ENCODE measurements around the gene PUSL1.
A peak's percentile ranks its signal among the peaks of the same experiment; 100 is the strongest.

The PUSL1 gene

DNA sequence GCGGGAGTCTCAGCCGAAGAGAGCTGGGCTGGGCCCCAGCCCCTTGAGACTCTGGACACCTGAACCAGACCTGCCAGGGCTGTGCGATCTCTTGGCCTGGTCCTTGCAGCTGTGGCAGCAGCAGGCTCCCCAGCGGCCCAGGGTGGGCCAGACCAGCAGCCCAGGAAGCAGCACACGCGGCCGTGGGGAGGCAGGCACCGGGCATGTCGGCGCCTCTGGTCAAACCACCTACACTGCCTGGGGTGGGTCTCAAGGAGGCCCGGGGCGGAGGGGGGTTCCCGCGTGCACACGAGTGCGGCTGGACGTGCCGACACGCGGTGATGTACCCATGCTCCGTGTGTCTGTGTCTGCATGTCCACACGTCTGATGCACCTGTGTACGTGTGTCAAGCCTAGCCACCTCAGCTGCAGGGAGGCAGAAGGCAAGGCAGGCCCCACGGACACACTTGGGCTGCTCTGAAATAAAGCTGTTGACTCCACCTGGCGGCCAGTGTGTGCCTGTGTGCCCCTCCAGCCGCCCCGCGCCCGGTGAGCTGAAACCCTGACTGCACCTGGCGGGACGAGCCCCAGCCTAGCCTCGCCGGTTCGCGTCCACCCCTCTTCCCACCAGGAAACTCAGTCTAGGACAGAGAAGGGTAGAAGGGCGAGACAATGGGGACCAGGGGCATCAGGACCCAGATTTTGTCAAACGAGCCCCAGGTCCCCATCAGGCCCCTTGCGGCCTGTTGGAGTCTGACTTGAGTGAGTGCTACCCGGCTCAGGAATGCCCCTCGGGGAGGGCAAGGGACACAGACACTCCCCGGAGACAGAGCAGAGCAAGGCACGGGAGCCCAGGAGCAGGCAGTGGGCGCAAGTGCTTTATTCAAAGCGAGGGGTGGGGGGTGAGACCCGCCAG lies 16.6 kb upstream of the PUSL1 start:
- Histone ChIP-seq H3K4me3 (ENCODE audit: low read depth, low read length) (no peak overlapping the region), H3K36me3 (replicated peaks) (peaks cover 4% of the 10 kb centered on the region), H3K27ac (no peak overlapping the region), H3K27me3 (replicated peaks) (no peaks in the 10 kb centered on the region)
- peak; percentile 51 for DNase-seq
- in situ Hi-C loops (cut with HindIII; ENCODE audit: low pct_ligation_motif_present, low sequenced_read_pairs): no loop called here
- TF ChIP-seq, protein P1, sequence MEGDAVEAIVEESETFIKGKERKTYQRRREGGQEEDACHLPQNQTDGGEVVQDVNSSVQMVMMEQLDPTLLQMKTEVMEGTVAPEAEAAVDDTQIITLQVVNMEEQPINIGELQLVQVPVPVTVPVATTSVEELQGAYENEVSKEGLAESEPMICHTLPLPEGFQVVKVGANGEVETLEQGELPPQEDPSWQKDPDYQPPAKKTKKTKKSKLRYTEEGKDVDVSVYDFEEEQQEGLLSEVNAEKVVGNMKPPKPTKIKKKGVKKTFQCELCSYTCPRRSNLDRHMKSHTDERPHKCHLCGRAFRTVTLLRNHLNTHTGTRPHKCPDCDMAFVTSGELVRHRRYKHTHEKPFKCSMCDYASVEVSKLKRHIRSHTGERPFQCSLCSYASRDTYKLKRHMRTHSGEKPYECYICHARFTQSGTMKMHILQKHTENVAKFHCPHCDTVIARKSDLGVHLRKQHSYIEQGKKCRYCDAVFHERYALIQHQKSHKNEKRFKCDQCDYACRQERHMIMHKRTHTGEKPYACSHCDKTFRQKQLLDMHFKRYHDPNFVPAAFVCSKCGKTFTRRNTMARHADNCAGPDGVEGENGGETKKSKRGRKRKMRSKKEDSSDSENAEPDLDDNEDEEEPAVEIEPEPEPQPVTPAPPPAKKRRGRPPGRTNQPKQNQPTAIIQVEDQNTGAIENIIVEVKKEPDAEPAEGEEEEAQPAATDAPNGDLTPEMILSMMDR (IDR thresholded peaks at IDR 0.05; ENCODE audit: low read depth, low read length, missing control alignments): peak; percentile 76

DNA sequence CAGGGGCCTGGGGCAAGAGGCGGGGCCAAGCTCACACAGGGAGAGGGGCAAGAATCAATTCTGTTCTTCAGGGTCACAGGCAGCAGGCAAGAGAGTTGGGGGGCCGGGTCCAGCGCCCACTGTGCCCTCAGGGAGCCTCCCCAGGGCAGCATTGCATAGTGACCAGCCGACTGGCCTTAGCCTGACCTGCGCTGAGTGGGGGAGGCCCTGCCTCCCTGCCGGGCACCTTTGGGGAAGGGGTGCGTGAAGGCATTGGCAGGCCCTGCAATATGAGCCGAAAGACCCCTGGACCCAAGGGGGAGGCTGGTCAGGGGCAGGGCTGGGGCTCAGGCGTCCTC lies 16.0 kb upstream of the PUSL1 start:
- Histone ChIP-seq H3K4me3 (ENCODE audit: low read depth, low read length) (no peak overlapping the region), H3K27ac (no peak overlapping the region), H3K36me3 (replicated peaks) (peaks cover 5% of the 10 kb centered on the region), H3K27me3 (replicated peaks) (no peaks in the 10 kb centered on the region)
- TF ChIP-seq, protein P1 (IDR thresholded peaks at IDR 0.05; ENCODE audit: low read depth, low read length, missing control alignments): no peak
- in situ Hi-C loops (cut with HindIII; ENCODE audit: low pct_ligation_motif_present, low sequenced_read_pairs): no loop called here
- no peak for DNase-seq

DNA sequence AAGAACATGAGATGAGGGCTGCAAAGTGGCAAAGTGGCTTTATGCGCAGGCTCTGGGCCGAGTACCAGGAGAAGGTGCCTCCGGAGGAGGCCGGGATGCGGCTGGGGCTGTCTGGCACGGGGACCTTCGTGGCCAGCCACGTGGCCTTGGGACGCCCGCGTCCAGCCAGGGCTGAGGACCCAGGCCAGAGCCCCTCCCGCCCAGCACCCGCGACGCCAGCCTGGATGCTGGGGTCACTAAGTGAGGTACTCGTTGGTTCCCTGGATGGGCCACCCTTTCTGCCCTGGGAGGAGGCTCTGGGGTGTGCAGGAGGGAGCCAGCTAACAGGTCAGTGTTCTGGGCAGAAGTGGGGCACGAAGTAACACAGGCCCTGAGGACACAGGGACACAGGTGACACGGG lies 15.5 kb upstream of the PUSL1 start:
- in situ Hi-C loops (cut with HindIII; ENCODE audit: low pct_ligation_motif_present, low sequenced_read_pairs): no loop called here
- Histone ChIP-seq H3K36me3 (replicated peaks) (peaks cover 5% of the 10 kb centered on the region), H3K27ac (no peak overlapping the region), H3K4me3 (ENCODE audit: low read depth, low read length) (no peak overlapping the region), H3K27me3 (replicated peaks) (no peaks in the 10 kb centered on the region)
- DNase-seq: no peak
- TF ChIP-seq, protein P1 (IDR thresholded peaks at IDR 0.05; ENCODE audit: low read depth, low read length, missing control alignments): no peak

DNA sequence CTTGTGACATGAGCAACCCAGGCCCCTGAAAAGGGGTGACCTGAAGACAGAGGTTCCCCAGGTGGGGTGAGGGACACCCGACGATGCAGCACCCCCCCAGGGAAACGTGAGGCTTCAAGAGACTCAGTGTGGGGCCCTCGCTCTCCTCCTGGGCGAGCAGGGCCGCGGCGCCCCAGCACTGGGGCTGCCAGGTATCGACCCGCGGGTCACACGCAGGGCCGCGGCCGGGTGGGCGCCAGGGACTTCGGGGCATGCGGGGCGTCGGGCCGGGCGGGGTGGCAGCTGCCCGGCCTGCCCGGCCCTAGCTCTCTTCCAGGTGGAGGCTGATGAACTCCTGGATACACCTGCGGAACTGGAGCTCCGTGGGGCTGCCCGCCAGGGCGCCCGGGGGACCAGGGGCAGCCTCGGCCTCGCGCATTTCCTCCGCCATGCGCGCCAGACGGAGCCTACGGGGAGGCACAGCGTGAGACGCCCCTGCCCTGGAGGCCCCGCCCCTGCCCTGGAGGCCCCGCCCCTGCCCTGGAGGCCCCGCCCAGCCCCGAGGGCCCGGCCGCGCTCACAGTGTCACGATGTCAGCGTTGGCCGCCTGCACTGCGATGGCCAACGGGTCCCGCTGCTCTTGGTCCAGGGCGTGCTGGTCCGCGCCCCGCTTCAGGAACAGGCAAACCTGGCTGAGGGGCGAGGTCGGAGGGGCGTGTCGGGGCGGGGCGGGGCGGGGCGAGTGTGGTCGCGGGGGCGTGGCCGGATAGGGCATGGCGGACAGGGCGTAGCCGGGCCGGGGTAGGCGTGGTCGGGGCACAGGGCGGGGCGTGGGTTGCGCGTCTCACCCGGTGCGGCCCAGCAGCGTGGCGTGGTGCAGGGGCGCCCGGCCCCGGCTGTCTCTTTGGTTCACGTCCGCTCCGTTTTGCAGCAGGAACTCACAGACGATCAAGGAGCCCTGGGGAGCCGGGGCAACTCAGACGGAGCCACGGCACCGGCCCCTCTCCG lies 14.8 kb upstream of the PUSL1 start:
- TF ChIP-seq, protein P1 (IDR thresholded peaks at IDR 0.05; ENCODE audit: low read depth, low read length, missing control alignments): no peak
- H3K27me3 ChIP-seq (replicated peaks): no peaks in the 10 kb centered on the region
- no peak for DNase-seq
- peaks cover 5% of the 10 kb centered on the region for H3K36me3 ChIP-seq (replicated peaks)
- no peak overlapping the region for H3K27ac ChIP-seq
- in situ Hi-C loops (cut with HindIII; ENCODE audit: low pct_ligation_motif_present, low sequenced_read_pairs): no loop called here
- H3K4me3 ChIP-seq (ENCODE audit: low read depth, low read length): no peak overlapping the region

DNA sequence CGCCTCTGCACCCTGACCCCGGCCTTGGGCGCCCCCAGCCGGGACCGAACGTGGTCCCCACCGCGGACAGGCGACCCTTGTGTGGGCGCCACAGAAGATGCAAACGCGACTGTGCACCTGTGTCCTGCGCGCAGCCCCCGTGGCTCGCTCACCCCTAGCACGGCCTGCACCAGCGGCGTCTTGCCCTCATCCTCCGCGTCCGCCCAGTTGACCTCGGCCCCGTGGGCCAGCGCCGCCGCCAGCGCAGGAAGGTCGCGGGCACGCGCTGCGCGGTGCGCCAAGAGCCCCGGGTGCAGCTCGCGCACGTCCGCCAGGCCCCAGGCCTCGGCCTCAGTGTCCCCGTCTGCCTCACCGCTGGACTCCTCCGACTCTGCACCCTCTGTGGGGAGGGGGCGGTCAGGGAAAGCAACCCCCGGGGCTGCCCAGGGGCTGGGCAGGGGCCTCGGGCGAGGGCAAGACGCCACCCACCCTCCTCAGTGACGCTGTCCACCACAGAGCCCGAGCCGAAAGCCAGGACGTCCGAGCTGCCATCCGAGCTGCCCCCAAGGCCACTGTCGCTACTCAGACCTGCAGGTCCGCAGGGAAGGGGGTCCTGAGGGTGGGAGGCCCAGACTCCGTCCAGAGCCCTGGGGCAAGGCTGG lies 14.0 kb upstream of the PUSL1 start:
- H3K27me3 ChIP-seq (replicated peaks): no peaks in the 10 kb centered on the region
- in situ Hi-C loops (cut with HindIII; ENCODE audit: low pct_ligation_motif_present, low sequenced_read_pairs): no loop called here
- TF ChIP-seq, protein P1 (IDR thresholded peaks at IDR 0.05; ENCODE audit: low read depth, low read length, missing control alignments): no peak
- H3K36me3 ChIP-seq (replicated peaks): peaks cover 5% of the 10 kb centered on the region
- no peak overlapping the region for H3K4me3 ChIP-seq (ENCODE audit: low read depth, low read length)
- no peak for DNase-seq
- H3K27ac ChIP-seq: no peak overlapping the region

Data from brain microvascular endothelial cell (primary cell).